Choroid plexus epithelial cell (primary cell): ENCODE measurements around the gene SARS1.

Experiments used
- DNase-seq: peaks from one replicate; pipeline ENCODE4 v3.0.0-alpha.2; 2010; ENCODE audit warnings: low read depth
- H3K4me3 ChIP-seq: 2 replicates; pipeline ENCODE4 v1.5.1; 2011; ENCODE audit warnings: low read depth, mild to moderate bottlenecking, control low read depth, low read length, moderate library complexity
- TF ChIP-seq, protein P1 (sequence below): conservative IDR thresholded peaks from 2 replicates; pipeline ENCODE4 v1.5.1; 2011; ENCODE audit warnings: low read depth, mild to moderate bottlenecking, control low read depth, inconsistent platforms, low read length, moderate library complexity

SARS1 gene

DNA sequence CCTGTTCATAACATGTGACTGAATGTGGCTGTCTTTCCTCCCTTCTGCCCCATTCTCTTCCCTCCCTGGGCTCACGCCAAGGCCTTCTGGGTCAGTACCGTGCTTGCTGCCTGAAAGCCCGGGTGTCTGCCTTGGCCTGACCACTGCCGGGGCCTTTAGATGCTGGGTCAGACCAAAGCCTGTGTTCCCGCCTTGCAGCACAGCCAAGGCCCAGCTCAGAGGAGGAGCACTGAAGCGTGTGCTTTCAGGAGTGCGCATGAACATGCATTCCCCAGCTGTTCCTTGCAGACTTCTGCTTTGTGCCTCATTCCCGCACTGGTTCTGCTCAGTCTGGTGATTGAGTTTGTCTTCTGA, 27.0 kb upstream of the SARS1 start:
- TF ChIP-seq, protein P1, sequence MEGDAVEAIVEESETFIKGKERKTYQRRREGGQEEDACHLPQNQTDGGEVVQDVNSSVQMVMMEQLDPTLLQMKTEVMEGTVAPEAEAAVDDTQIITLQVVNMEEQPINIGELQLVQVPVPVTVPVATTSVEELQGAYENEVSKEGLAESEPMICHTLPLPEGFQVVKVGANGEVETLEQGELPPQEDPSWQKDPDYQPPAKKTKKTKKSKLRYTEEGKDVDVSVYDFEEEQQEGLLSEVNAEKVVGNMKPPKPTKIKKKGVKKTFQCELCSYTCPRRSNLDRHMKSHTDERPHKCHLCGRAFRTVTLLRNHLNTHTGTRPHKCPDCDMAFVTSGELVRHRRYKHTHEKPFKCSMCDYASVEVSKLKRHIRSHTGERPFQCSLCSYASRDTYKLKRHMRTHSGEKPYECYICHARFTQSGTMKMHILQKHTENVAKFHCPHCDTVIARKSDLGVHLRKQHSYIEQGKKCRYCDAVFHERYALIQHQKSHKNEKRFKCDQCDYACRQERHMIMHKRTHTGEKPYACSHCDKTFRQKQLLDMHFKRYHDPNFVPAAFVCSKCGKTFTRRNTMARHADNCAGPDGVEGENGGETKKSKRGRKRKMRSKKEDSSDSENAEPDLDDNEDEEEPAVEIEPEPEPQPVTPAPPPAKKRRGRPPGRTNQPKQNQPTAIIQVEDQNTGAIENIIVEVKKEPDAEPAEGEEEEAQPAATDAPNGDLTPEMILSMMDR: no peak

DNA sequence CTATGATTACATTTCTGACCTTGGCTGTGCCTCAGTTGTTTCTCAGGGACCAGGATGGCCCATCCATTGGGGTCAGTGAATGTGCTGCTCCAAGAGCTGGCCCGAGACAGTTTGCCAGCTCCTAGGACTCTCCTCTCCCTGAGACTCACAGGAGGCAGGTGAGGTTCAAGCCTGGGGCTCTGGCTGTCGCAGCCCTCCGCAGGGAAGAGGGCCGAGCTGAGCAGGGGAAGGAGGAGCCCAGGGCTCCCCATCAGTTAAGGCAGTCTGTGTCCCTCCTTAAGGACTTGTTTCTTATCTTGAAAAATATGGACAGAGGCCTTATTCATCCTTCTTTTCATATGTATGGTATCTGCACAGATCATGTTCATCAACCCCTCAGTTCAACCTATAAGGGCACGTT, 26.6 kb upstream of the SARS1 start:
- H3K4me3 ChIP-seq: no peak overlapping the region
- no peak for DNase-seq
- TF ChIP-seq, protein P1: no peak

More for the DNA sequence above, 27.0 kb upstream of the SARS1 start:
- peak; percentile 47 for DNase-seq
- no peak overlapping the region for H3K4me3 ChIP-seq

DNA sequence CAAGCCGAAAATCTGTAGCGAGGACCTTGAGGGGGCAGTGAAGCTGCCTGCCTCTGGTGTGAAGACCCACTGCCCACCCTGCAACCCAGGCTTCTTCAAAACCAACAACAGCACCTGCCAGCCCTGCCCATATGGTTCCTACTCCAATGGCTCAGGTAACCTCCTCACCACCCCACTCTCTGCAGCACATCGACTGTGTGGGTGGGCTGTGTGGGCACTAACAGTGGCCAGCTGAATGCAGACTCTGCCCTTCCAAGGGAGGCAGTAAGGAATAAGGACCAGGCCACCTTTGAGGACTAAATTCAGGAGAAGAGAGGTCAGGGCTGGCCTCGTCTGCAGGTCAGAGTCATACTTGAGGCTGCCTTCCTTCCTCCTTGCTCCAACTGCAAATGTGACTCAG, 25.5 kb upstream of the SARS1 start:
- TF ChIP-seq, protein P1: no peak
- DNase-seq: no peak
- H3K4me3 ChIP-seq: no peak overlapping the region

DNA sequence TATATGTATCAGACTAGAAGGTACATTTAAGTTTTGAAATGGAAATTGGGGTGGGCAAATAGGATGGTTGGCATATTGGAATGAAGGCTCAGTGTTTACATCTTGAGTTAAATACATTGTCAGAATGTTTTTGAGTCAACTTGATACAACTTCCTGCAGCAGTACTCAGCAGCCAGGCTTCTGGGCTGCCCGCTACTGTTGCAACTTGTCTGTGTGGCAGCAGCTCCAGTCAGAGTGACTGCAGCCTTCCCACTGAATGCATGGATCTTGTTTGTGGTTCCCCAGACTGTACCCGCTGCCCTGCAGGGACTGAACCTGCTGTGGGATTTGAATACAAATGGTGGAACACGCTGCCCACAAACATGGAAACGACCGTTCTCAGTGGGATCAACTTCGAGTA, 24.9 kb upstream of the SARS1 start:
- TF ChIP-seq, protein P1: no peak
- H3K4me3 ChIP-seq: no peak overlapping the region
- no peak for DNase-seq

DNA sequence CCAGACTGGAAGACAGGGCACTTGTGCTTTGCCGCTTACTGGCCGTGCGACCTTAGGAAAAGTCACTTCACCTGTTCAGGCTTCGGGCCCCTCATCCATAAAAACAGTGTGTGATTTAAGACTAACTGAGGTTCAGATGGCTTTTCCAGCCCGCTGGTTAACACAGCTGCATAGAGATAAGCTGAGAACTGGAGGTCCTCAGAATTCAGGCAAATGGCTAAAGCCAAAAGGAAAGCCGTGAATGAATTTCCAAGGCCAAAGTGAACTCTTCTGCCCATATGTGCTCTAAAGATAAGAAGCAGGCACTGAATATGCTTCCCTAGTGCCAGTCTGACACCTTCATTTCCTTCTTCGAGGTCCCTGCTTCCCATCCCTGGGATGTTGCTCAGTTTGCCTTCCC, 23.5 kb upstream of the SARS1 start:
- H3K4me3 ChIP-seq: no peak overlapping the region
- TF ChIP-seq, protein P1: no peak
- DNase-seq: no peak

DNA sequence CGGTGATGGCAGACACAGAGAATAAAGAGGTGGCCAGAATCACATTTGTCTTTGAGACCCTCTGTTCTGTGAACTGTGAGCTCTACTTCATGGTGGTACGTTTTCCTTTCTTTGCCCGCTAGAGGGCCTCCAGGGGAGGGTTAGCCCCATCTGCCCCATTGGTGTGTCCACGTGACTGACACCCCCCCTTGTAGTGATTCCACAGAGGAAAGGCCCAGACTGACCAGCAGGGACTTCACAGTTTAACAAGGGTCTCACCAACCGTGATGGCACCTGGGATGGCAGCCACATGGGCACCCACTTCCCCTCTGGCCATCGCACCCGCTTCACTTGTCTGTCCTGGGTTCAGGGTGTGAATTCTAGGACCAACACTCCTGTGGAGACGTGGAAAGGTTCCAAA, 22.3 kb upstream of the SARS1 start:
- no peak for DNase-seq
- H3K4me3 ChIP-seq: no peak overlapping the region
- TF ChIP-seq, protein P1: peak; percentile 19

DNA sequence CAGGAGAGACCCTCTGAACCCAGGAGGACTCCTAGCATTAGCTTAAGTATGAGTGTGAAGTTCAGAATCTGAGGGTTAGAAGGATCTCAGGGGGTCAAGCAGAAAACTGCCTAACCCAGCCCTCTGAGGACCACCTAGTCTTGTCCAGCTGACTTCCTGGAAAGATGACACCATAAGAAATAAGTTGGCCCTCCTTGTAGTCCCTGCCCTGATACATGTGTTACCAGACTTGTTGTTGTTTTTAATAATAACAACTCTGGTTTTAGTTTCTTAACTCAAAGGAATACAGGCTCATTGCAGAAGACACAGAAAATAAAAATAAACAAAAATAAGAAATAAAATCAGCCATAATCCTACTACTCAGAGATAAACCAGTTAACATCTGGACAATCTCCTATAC, 21.8 kb upstream of the SARS1 start:
- DNase-seq: no peak
- TF ChIP-seq, protein P1: no peak
- no peak overlapping the region for H3K4me3 ChIP-seq
